Prostate gland (tissue), 1 donor: Measurements from ENCODE around the gene HCFC2.
"Not testable (repeated sequence)": the region's sequence is repeated elsewhere in the genome, so short reads cannot be mapped to it uniquely, and the experiment has no call there.

ENCODE experiments used
- POLR2A ChIP-seq: fragments of 450-650 bp; IDR thresholded peaks from one replicate; pipeline ENCODE4 v1.6.1; 2016; ENCODE audit warnings: antibody characterized with exemption, mild to moderate bottlenecking
- POLR2AphosphoS5 ChIP-seq: sonication (generic); formaldehyde crosslinking; IDR thresholded peaks from one replicate; pipeline ENCODE4 v1.6.1; 2017; ENCODE audit warnings: antibody characterized with exemption

GRCh38 chr12:104039769-104040168, 24.6 kb upstream of the HCFC2 start:
- not testable (repeated sequence) for TF ChIP-seq POLR2A, POLR2AphosphoS5
